ENCODE measurements around the gene UXS1.

GRCh38 chr2:106189325-106189724 lies 4.8 kb downstream of the UXS1 start:
- TF ChIP-seq CTCF (IDR thresholded peaks at IDR 0.05) = no peak
- no peak for TF ChIP-seq POLR2A (IDR thresholded peaks at IDR 0.05)

Data from heart left ventricle (tissue), 13 donors.